Astrocyte (in vitro differentiated cells and primary cell): ENCODE data around the gene TBC1D5. TPM values are rescaled to one million over a fixed set of nuclear protein-coding genes. Genes with fewer than 3 reads are reported as not detected.
"Not testable (repeated sequence)": the region's sequence is repeated elsewhere in the genome, so short reads cannot be mapped to it uniquely, and the experiment has no call there.

Experiments
- DNase-seq: peaks from one replicate; pipeline ENCODE4 v3.0.0-alpha.2; 2010; ENCODE audit warnings: low read depth
- FAIRE-seq: peaks from 2 replicates; lab custom pipeline; 2011; peaks lifted over from hg19 to GRCh38; lab: Jason Lieb, UNC
- H2AFZ ChIP-seq: 2 replicates; pipeline ENCODE4 v1.6.0; 2012; ENCODE audit warnings: low read depth, low read length, inconsistent platforms
- H3K27ac ChIP-seq: 2 replicates; pipeline ENCODE4 v1.5.1; 2011; ENCODE audit warnings: low read depth, low read length, inconsistent platforms
- H3K27me3 ChIP-seq: 2 replicates; pipeline ENCODE4 v1.6.0; 2011; ENCODE audit warnings: low read length, inconsistent platforms; ENCODE audit not compliant: insufficient read depth
- H3K36me3 ChIP-seq: 2 replicates; pipeline ENCODE4 v1.5.1; 2011; ENCODE audit warnings: low read length, inconsistent platforms; ENCODE audit not compliant: insufficient read depth
- H3K4me1 ChIP-seq: 2 replicates; pipeline ENCODE4 v1.5.1; 2011; ENCODE audit warnings: low read length, inconsistent platforms; ENCODE audit not compliant: insufficient read depth
- H3K4me2 ChIP-seq: 2 replicates; pipeline ENCODE4 v1.6.0; 2012; ENCODE audit warnings: low read length, inconsistent platforms
- H3K4me3 ChIP-seq: 2 replicates; pipeline ENCODE4 v1.5.1; 2011; ENCODE audit warnings: low read depth, mild to moderate bottlenecking, low read length, inconsistent platforms; ENCODE audit not compliant: insufficient read depth
- H3K79me2 ChIP-seq: 2 replicates; pipeline ENCODE4 v1.6.0; 2012; ENCODE audit warnings: mild to moderate bottlenecking, low read length, inconsistent platforms; ENCODE audit not compliant: insufficient read depth
- H3K9ac ChIP-seq: 2 replicates; pipeline ENCODE4 v1.6.0; 2012; ENCODE audit warnings: mild to moderate bottlenecking, low read length, inconsistent platforms
- H3K9me3 ChIP-seq: 2 replicates; pipeline ENCODE4 v1.5.1; 2012; ENCODE audit warnings: low read depth, mild to moderate bottlenecking, low read length, inconsistent platforms; ENCODE audit not compliant: insufficient read depth
- H4K20me1 ChIP-seq: 2 replicates; pipeline ENCODE4 v1.6.0; 2012; ENCODE audit warnings: low read length, inconsistent platforms; ENCODE audit not compliant: insufficient read depth
- H3K27ac Mint-ChIP-seq: one replicate; pipeline ENCODE4 v1.8.0; 2021; ENCODE audit warnings: mild to moderate bottlenecking, mixed read lengths; ENCODE audit not compliant: unreplicated experiment
- H3K27me3 Mint-ChIP-seq: one replicate; pipeline ENCODE4 v1.8.0; 2021; ENCODE audit warnings: low read depth, mixed read lengths; ENCODE audit not compliant: unreplicated experiment
- H3K36me3 Mint-ChIP-seq: one replicate; pipeline ENCODE4 v1.8.0; 2021; ENCODE audit warnings: low read depth, mixed read lengths; ENCODE audit not compliant: unreplicated experiment
- H3K4me1 Mint-ChIP-seq: one replicate; pipeline ENCODE4 v1.8.0; 2021; ENCODE audit warnings: low read depth, mixed read lengths; ENCODE audit not compliant: unreplicated experiment
- H3K4me3 Mint-ChIP-seq: one replicate; pipeline ENCODE4 v1.8.0; 2021; ENCODE audit warnings: mild to moderate bottlenecking, moderate library complexity, mixed read lengths; ENCODE audit not compliant: unreplicated experiment
- H3K9me3 Mint-ChIP-seq: one replicate; pipeline ENCODE4 v1.8.0; 2021; ENCODE audit warnings: mild to moderate bottlenecking, mixed read lengths; ENCODE audit not compliant: unreplicated experiment
- CTCF ChIP-seq: IDR thresholded peaks from 2 replicates; pipeline ENCODE4 v1.5.1; 2011; ENCODE audit warnings: low read depth, mild to moderate bottlenecking, inconsistent platforms, low read length, moderate library complexity; ENCODE audit not compliant: insufficient read depth
- EZH2 ChIP-seq: IDR thresholded peaks from 2 replicates; pipeline ENCODE4 v1.6.1; 2012; ENCODE audit warnings: mild to moderate bottlenecking, low read length, inconsistent platforms; ENCODE audit not compliant: insufficient read depth
- total RNA-seq: library from RNA; stranded (reverse); gene quantifications from 2 replicates; pipeline ENCODE4 v1.2.1, GENCODE V29; 2021

The TBC1D5 gene
- total RNA-seq, 1 donor from 2014 or later, result 23.0 TPM

- H3K36me3 ChIP-seq, result no peaks in the 10 kb centered on the region
- H3K4me1 Mint-ChIP-seq, result peaks cover 17% of the 10 kb centered on the region
- H3K4me2 ChIP-seq, result no peak overlapping the region
- DNase-seq (no peak), FAIRE-seq (no peak)
- no peak overlapping the region for H3K27ac Mint-ChIP-seq
- H3K27me3 Mint-ChIP-seq, result no peaks in the 10 kb centered on the region
- peaks cover 46% of the 10 kb centered on the region for H3K79me2 ChIP-seq
- H3K4me1 ChIP-seq, result peaks cover 20% of the 10 kb centered on the region
- no peak overlapping the region for H2AFZ ChIP-seq
- no peaks in the 10 kb centered on the region for H4K20me1 ChIP-seq
- TF ChIP-seq EZH2 (no peak), CTCF (no peak)
- H3K9me3 ChIP-seq, result no peaks in the 10 kb centered on the region
- no peaks in the 10 kb centered on the region for H3K9me3 Mint-ChIP-seq
- H3K9ac ChIP-seq, result no peak overlapping the region
- H3K36me3 Mint-ChIP-seq, result peaks cover 5% of the 10 kb centered on the region
- H3K4me3 ChIP-seq, result no peak overlapping the region
- no peaks in the 10 kb centered on the region for H3K27me3 ChIP-seq
- no peak overlapping the region for H3K27ac ChIP-seq
- no peak overlapping the region for H3K4me3 Mint-ChIP-seq
These were observed 3.5 kb downstream of the TBC1D5 start for GRCh38 chr3:17738921-17739320.

- Histone ChIP-seq H3K27ac (no peak overlapping the region), H3K4me1 (peaks cover 20% of the 10 kb centered on the region), H2AFZ (no peak overlapping the region), H3K9me3 (no peaks in the 10 kb centered on the region), H3K9ac (no peak overlapping the region), H4K20me1 (no peaks in the 10 kb centered on the region), H3K27me3 (no peaks in the 10 kb centered on the region), H3K4me2 (no peak overlapping the region), H3K79me2 (peaks cover 46% of the 10 kb centered on the region), H3K36me3 (no peaks in the 10 kb centered on the region), H3K4me3 (no peak overlapping the region)
- H3K36me3 Mint-ChIP-seq, result peaks cover 5% of the 10 kb centered on the region
- H3K4me1 Mint-ChIP-seq, result peaks cover 17% of the 10 kb centered on the region
- no peaks in the 10 kb centered on the region for H3K27me3 Mint-ChIP-seq
- TF ChIP-seq EZH2, result no peak
- TF ChIP-seq CTCF, result no peak
- FAIRE-seq, result no peak
- DNase-seq, result no peak
- H3K27ac Mint-ChIP-seq, result no peak overlapping the region
- H3K9me3 Mint-ChIP-seq, result no peaks in the 10 kb centered on the region
- no peak overlapping the region for H3K4me3 Mint-ChIP-seq
These were observed 4.2 kb downstream of the TBC1D5 start for GRCh38 chr3:17738219-17738618.

- H3K27me3 ChIP-seq, result no peaks in the 10 kb centered on the region
- H3K27ac ChIP-seq, result no peak overlapping the region
- H3K36me3 ChIP-seq, result no peaks in the 10 kb centered on the region
- H3K4me3 ChIP-seq, result no peak overlapping the region
- H3K4me2 ChIP-seq, result no peak overlapping the region
- H4K20me1 ChIP-seq, result no peaks in the 10 kb centered on the region
- peaks cover 16% of the 10 kb centered on the region for H3K4me1 ChIP-seq
- peaks cover 51% of the 10 kb centered on the region for H3K79me2 ChIP-seq
- H3K4me3 Mint-ChIP-seq, result no peak overlapping the region
- no peaks in the 10 kb centered on the region for H3K27me3 Mint-ChIP-seq
- DNase-seq (no peak), FAIRE-seq (no peak)
- H3K9me3 Mint-ChIP-seq, result no peaks in the 10 kb centered on the region
- TF ChIP-seq CTCF (no peak), EZH2 (no peak)
- no peak overlapping the region for H3K9ac ChIP-seq
- no peak overlapping the region for H3K27ac Mint-ChIP-seq
- H3K9me3 ChIP-seq, result no peaks in the 10 kb centered on the region
- H2AFZ ChIP-seq, result no peak overlapping the region
- H3K4me1 Mint-ChIP-seq, result peaks cover 16% of the 10 kb centered on the region
- peaks cover 8% of the 10 kb centered on the region for H3K36me3 Mint-ChIP-seq
These were observed 4.8 kb downstream of the TBC1D5 start for GRCh38 chr3:17737591-17737990.

GRCh38 chr3:17735362-17735761 is 7.1 kb downstream of the TBC1D5 start:
- not testable (repeated sequence) for H3K36me3 Mint-ChIP-seq, H3K4me3 ChIP-seq, H3K9ac ChIP-seq, H3K9me3 ChIP-seq, H2AFZ ChIP-seq, H3K4me2 ChIP-seq, FAIRE-seq, DNase-seq, H3K9me3 Mint-ChIP-seq, H3K36me3 ChIP-seq, H4K20me1 ChIP-seq, H3K27ac ChIP-seq, H3K4me1 ChIP-seq, H3K27me3 Mint-ChIP-seq, H3K27me3 ChIP-seq, H3K27ac Mint-ChIP-seq, H3K4me3 Mint-ChIP-seq
- H3K4me1 Mint-ChIP-seq, result peaks cover 12% of the 10 kb centered on the region
- H3K79me2 ChIP-seq, result peaks cover 49% of the 10 kb centered on the region
